Measurements from ENCODE around the gene GSDME.

Gene GSDME

DNA sequence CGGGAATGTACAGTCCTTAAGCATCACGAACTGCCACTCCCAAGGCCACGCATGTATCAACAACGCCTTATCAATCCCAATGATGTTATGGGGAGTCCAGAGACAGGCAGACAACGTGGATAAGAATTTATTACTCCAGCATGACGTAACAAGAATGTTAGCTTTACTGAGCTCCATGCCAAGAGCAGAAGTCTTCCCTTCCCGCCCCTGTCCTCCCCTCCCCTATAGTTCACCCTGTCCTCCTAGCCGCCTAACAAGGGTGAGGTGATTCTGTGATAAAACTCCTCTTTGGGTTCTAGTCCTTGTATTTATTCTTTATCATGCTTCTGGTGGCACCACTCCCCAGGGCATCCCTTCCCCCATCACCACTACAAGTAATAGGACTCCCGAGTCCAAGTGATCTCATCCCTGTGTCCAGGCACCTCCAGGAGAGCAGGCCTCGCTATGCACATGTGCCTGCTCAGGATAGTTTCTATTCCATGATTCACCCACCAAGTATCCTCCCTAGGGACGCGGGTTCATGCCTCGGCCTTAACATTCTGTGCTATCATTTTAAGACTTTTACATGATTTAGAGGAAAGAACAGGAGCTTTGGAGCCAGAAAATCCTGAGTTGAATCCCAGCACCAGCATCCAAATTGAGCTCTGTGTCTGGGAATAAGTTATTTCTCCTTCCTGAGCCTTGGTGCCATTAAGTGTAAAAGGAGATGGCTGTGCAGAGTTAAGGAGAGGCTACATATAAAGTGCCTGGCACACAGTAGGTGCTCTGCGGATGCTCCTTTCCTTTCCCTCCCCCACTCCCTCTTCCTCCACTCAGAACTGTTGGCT is 15.4 kb downstream of the GSDME start (continued):
- TF ChIP-seq, protein P1, sequence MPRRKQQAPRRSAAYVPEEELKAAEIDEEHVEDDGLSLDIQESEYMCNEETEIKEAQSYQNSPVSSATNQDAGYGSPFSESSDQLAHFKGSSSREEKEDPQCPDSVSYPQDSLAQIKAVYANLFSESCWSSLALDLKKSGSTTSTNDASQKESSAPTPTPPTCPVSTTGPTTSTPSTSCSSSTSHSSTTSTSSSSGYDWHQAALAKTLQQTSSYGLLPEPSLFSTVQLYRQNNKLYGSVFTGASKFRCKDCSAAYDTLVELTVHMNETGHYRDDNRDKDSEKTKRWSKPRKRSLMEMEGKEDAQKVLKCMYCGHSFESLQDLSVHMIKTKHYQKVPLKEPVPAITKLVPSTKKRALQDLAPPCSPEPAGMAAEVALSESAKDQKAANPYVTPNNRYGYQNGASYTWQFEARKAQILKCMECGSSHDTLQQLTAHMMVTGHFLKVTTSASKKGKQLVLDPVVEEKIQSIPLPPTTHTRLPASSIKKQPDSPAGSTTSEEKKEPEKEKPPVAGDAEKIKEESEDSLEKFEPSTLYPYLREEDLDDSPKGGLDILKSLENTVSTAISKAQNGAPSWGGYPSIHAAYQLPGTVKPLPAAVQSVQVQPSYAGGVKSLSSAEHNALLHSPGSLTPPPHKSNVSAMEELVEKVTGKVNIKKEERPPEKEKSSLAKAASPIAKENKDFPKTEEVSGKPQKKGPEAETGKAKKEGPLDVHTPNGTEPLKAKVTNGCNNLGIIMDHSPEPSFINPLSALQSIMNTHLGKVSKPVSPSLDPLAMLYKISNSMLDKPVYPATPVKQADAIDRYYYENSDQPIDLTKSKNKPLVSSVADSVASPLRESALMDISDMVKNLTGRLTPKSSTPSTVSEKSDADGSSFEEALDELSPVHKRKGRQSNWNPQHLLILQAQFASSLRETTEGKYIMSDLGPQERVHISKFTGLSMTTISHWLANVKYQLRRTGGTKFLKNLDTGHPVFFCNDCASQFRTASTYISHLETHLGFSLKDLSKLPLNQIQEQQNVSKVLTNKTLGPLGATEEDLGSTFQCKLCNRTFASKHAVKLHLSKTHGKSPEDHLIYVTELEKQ (tag by site-specific recombination; IDR thresholded peaks at IDR 0.05; ENCODE audit: borderline replicate concordance) = no peak
- TF ChIP-seq ZNF221 (tag by site-specific recombination; IDR thresholded peaks at IDR 0.05; ENCODE audit: borderline replicate concordance) = no peak
- TF ChIP-seq ZNF600 (tag by site-specific recombination; IDR thresholded peaks at IDR 0.05) = peak; percentile 67; the same call in 1 of the 2 replicates
- TF ChIP-seq ZNF514 (tag by site-specific recombination; IDR thresholded peaks at IDR 0.05) = no peak
- TF ChIP-seq ZNF366 (tag by site-specific recombination; conservative IDR thresholded peaks at IDR 0.05) = peak; percentile 84
- peak; percentile 50 for TF ChIP-seq GLIS2 (tag by site-specific recombination; IDR thresholded peaks at IDR 0.05)
- peak; percentile 69 for TF ChIP-seq ZNF335 (tag by site-specific recombination; conservative IDR thresholded peaks at IDR 0.05)
- peak; percentile 54; the same call in 1 of the 2 replicates for TF ChIP-seq SP7 (tag by site-specific recombination; IDR thresholded peaks at IDR 0.05)
- TF ChIP-seq ZSCAN18 (tag by site-specific recombination; IDR thresholded peaks at IDR 0.05) = no peak
- TF ChIP-seq HOXA7 (CRISPR knock-in tag; IDR thresholded peaks at IDR 0.05; ENCODE audit: borderline replicate concordance) = no peak
- peak; percentile 91 for TF ChIP-seq PRDM4 (tag by site-specific recombination; IDR thresholded peaks at IDR 0.05)

- H3K4me3 ChIP-seq (ENCODE audit: low read depth, low read length) = no peak overlapping the region
- TF ChIP-seq, protein P2, sequence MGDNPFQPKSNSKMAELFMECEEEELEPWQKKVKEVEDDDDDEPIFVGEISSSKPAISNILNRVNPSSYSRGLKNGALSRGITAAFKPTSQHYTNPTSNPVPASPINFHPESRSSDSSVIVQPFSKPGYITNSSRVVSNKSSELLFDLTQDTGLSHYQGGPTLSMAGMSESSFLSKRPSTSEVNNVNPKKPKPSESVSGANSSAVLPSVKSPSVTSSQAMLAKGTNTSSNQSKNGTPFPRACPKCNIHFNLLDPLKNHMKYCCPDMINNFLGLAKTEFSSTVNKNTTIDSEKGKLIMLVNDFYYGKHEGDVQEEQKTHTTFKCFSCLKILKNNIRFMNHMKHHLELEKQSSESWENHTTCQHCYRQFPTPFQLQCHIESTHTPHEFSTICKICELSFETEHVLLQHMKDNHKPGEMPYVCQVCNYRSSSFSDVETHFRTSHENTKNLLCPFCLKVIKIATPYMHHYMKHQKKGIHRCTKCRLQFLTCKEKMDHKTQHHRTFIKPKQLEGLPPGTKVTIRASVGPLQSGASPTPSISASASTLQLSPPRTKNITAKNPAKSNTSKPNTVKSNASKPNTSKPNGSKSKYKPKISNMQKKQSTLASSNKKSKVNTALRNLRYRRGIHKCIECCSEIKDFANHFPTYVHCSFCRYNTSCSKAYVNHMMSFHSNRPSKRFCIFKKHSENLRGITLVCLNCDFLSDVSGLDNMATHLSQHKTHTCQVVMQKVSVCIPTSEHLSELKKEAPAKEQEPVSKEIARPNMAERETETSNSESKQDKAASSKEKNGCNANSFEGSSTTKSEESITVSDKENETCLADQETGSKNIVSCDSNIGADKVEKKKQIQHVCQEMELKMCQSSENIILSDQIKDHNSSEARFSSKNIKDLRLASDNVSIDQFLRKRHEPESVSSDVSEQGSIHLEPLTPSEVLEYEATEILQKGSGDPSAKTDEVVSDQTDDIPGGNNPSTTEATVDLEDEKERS (tag by site-specific recombination; IDR thresholded peaks at IDR 0.05) = no peak
- TF ChIP-seq, protein P3, sequence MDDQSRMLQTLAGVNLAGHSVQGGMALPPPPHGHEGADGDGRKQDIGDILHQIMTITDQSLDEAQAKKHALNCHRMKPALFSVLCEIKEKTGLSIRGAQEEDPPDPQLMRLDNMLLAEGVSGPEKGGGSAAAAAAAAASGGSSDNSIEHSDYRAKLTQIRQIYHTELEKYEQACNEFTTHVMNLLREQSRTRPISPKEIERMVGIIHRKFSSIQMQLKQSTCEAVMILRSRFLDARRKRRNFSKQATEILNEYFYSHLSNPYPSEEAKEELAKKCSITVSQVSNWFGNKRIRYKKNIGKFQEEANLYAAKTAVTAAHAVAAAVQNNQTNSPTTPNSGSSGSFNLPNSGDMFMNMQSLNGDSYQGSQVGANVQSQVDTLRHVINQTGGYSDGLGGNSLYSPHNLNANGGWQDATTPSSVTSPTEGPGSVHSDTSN (CRISPR knock-in tag; IDR thresholded peaks at IDR 0.05) = no peak
- peaks cover 11% of the 10 kb centered on the region for H3K4me1 ChIP-seq (ENCODE audit: control insufficient read depth, insufficient read depth, low read length)
- H3K36me3 ChIP-seq (ENCODE audit: control insufficient read depth in 2 of 2, insufficient read depth in 1 of 2, low read length in 2 of 2) = no peaks in the 10 kb centered on the region
- POLR2A ChIA-PET = interaction anchor here (1.4 to 2.2 kb wide), 2 partner anchors 10 to 238 kb away, joined by 3 to 12 read pairs; no protein-coding TSS in a partner anchor
- CTCF ChIA-PET = interaction anchor here (1.3 kb wide), 1 partner anchor 357 kb away, joined by 3 read pairs; no protein-coding TSS in a partner anchor
- no peak overlapping the region for H3K27ac ChIP-seq (ENCODE audit: extremely low read depth, low read depth, low read length)
- H3K9me3 ChIP-seq (ENCODE audit: control insufficient read depth, insufficient read depth, low read depth, low read length) = no peaks in the 10 kb centered on the region
Measured at GRCh38 chr7:24740871-24741270, 16.4 kb downstream of the GSDME start.

All from HEK293 (cell line).